GM10847 (cell line): ENCODE measurements around the gene PMIS2.

ENCODE experiments used
- POLR2A ChIP-seq: IDR thresholded peaks from 2 replicates; pipeline ENCODE4 v1.6.1; 2011; ENCODE audit not compliant: insufficient read length; ENCODE audit errors: extremely low read depth

Gene PMIS2

DNA sequence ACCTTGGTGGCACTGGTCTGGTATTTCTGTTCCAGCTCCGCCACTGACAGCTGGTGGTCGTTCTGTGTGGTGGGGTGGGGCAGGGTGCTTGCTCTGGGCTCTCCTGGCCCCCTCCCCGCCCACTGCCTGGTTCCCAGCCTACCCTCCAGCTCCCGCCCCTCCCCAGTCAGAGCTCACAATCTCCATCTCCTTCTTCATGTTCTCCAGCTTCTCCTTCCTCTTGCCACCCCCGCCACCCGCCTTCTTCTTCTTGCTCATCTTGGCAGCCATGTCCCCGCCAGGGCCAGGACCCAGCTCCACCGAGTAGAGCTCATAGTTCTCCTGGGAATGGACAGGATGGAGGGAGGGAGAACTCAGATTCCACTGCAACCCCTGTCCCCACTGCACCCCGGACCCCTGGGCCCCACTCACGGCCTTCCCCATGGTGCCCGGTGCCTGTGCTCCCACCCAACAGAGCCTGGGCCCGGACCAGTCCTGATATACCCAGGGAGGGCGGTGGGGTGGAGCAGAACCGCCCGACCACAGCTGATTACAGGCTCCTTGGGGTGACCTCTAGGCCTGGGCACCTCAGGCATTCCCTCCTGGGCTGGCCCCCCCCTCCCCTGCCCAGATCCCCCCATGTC is 22.7 kb upstream of the PMIS2 start, which contains the start of gene ATP4A:
ATP4A (minus strand) TSS at position 452 of the 623 bp plus-strand sequence; CDS start at position 423, 29 bp downstream.
- TF ChIP-seq POLR2A: no peak

DNA sequence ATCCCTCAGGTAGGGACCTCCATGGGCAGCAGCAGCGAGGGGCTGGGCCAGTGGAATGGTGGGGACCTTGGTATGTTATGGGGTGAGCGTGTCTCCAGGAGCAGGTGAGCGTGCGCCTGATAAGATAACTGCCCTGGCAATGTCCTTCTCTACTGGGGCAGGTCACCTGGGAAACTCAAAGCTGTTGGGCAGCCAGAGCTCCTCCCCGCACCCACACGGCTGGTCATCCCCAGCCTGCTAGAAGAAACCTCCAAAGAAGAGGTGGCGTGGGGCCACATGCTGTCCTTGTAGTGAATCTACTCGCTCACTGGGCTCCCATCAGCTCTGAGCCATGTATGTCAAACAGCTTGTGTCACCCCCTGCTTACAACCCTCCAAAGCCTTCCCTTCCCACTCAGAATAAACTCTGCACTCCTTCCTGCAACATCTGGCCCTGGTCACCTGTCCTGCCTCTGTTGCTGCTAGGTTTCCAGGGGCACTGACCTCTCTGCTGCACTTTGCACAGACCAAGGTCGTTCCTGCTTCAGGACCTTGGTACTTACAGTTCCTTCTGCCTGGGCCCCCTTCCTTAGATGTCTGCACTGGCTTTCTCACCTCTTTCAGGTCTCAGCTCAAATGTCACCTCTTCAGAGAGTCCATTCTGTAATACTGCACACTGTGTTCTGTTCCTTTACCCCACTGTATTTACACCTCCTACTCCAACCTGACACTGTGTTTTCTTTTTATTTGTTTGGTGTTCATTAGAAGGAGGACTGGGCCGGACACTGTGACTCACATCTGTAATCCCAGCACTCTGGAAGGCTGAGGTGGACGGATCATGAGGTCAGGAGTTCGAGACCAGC is 20.7 kb upstream of the PMIS2 start:
- no peak for TF ChIP-seq POLR2A

DNA sequence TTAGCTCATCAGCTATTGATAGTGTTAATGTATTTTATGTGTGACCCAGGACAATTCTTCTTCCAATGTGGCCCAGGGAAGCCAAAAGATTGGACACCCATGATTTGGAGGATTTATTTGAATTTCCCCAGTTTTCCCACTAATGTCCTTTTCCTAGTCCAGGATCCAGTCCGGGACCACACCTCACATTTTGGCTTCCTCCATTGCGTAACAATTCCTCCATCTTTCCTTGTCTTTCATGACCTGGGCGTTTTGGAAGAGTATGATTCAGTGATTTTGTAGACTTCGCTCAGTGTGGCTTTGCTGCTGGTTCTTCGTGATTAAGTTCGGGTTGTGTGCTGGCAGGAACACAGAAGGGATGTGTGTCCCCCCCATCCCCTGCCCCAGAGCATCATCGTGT is 19.2 kb upstream of the PMIS2 start:
- no peak for TF ChIP-seq POLR2A

DNA sequence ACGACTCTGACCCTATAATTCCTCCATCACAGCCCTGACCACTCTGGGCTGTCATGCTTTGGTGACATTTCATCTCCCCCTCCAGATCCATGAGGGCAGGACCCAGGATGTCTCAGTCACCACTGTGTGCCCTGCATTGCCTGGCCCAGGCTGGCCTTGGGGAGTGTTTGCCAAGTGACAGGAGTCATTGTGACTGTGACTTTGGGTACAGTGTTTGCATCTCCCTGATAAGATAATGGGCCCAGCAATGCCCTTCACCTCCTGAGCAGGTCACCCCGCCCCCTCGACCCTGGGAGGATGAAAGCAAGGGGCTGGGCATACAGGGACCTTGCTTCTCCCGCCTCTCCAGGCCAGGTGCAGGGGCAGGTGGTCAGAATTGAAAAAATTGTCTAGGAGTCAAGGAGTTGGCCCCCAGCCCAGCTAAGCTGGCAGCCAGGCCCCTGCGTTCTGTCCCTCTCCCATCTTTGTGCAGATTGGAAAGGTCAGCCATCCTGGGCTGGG is 16.6 kb upstream of the PMIS2 start:
- no peak for TF ChIP-seq POLR2A

DNA sequence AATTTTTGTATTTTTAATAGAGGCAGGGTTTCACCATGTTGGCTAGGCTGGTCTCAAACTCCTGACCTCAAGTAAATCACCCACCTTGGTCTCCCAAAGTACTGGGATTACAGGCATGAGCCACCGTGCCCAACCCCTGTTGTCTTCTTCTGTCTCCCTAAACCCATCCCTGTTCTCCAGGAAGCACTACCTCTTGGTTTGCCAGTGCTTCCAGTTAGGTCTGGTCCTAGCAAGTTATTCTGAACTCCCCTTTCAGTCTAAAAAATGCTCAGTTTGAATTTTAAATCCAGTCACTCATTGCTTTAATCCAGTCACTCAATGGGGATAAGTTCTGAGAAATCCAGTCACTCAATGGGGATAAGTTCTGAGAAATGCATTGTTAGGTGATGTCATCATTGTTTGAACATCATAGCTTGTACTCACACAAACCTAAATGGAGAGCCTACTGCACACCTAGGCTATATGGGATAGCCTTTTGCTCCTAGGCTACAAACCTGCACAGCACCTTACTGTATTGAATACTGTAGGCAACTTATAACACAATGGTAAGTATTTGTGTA is 14.5 kb upstream of the PMIS2 start:
- TF ChIP-seq POLR2A: no peak

DNA sequence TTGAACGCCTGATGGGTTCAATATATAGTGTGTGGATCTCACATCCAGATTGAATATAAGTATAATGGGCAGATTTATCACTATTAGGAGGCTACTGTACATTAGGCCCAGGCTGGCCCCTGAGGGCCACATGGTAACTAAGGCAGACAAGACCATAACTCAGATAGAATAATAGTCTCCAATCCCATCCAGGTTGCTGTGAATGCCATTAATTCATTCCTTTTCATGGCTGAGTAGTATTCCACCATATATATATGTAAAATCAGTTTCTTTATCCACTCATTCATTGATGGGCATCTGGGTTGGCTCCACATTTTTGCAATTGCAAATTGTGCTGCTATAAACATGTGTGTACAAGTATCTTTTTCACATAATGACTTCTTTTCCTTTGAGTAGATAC is 8.1 kb upstream of the PMIS2 start:
- no peak for TF ChIP-seq POLR2A

DNA sequence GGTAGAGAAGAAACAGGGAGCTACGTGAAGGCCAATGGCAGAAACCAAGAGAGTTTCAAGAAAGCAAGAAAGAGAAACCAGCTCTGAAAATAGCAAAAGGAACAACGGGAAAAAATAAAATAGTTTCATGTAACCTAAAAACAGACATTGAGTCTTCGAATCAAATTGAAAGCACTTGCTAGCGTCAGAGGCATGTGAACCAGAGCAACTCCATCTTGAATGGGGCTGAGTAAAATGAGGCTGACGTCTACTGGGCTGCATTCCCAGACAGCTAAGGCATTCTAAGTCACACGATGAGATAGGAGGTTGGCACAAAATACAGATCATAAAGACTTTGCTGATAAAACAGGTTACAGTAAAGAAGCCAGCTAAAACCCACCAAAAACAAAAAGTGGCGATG is 7.3 kb upstream of the PMIS2 start:
- no peak for TF ChIP-seq POLR2A

DNA sequence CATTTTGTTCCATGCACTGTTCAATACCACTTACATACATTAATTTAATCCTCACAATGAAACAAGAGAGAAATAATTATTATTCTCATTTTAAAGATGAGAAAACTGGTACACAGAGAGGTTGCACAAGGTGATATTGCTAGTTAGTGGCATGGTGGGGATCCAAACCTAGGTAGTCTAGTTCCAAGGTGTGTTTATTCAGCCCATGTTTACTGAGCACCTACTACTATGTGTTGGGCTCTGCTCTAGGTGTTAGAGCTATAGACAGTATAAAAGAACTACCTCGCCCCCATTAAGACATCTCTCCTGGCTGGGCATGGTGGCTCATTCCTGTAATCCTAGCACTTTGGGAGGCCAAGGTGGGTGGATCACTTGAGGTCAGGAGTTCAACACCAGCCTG is 3.2 kb upstream of the PMIS2 start:
- no peak for TF ChIP-seq POLR2A

DNA sequence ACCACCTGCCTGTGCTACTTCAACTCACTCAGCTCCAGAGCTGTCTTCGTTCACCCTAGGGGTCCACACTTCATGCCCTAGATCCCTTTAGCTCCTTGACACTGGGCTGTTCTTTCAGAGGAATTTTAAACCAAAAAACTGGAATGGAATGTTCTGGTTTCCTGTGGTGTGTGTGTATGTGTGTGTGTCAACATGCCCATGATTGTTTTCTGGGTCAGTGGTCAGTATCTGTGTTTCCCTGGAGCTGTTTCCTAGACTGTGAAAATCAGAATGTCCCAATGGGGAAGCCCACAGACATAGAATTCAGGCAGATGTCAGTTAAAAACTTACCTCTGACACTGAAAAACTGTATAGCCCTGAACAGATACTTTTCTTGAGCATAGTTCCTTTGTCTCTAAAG is 1.3 kb downstream of the PMIS2 start:
- no peak for TF ChIP-seq POLR2A

DNA sequence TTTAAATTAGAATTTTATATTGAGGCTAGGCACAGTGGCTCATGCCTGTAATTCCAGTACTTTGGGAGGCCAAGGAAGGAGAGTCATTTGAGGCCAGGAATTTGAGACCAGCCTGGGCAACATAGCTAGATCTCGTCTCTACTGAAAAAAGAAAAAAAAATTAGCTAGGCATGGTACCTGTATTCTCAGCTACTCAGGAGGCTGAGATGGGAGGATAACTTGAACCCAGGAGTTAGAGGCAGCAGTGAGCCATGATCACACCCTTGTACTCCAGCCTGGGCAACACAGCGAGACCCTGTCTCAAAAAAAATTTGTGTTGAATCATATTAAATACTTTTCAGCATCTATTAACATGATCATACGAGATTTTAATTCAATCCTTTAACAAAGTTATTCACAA is 4.9 kb downstream of the PMIS2 start:
- TF ChIP-seq POLR2A: no peak

DNA sequence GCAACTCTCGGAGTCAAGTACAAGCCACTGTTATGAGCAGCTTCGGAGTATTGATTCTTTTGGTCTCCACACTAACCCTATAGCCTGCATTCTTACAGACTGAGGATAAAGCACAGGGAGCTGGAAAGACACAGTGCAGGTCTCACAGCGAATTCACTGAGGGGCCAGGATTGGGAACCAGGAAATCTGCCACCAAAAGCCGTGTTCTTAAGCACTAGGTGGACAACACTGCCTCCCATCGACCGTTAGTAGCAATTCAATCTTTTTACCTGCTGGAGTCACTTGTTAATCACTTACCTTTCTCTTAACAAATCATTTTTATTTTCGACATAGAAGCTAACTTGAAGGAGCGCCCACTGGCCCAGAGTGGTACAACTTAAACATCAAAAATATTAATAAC is 6.3 kb downstream of the PMIS2 start:
- TF ChIP-seq POLR2A: no peak

DNA sequence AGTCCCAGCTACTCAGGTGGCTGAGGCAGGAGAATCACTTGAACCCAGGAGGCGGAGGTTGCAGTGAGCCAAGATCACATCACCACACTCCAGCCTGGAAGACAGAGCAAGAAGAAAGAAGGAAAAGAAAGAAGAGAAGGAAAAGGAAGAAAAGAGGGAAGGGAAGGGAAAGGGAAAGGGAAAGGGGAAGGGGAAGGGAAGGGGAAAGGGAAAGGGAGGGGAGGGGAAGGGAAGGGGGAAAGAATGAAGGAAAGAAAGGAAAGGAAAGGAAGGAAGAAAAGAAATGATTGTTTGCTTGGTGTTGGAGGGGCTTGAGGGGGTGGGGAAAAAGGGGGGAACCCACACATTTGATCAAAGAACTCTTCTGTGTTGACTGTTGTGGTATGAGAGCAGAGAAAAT is 10.0 kb downstream of the PMIS2 start:
- no peak for TF ChIP-seq POLR2A

DNA sequence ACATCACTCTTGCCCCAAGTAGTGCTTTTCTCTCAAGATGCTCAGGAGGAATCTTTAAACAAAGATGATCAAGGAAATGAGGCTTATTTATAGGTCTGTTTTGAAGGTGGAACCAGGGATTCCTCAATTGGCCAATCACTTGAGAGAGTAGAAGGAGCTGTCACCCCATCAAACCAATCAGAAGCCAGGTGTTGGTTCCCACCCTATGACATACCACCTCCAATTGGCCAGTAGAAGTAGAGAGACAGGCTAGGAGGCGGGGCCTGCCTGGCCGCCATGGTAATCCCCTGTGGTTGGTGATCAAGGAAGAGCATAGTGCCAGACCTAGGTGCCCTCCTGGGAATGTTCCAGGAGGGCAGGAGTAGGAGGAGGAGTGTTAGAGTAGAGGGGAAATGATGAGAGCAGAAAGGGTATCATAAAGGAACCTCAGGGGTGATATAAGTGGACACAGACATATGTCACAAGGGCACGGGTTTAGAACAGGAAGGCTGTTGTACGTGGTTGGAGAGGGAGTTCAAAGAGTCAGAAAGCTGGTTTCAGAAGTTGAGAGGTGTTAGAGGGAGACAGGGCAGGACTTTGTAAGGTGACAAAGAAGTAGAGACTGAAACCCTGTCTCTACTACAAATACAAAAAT is 10.5 kb downstream of the PMIS2 start:
- TF ChIP-seq POLR2A: no peak

DNA sequence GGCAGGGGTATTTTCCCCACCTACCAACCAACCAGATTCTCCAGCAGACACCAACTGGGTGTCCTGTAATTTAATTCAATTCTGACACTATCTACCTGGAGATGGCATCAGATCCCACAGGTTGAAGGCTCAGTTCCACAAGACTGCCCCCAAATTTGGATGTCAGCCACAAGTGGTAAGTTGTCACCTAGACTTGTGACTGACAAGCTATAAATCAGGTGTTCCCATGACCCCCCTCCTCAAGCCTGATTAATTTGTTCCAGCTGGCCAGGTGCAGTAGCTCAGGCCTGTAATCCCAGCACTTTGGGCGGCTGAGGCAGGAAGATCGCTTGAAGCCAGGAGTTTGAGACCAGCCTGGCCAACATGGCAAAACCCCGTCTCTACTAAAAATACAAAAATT is 16.0 kb downstream of the PMIS2 start:
- TF ChIP-seq POLR2A: no peak

DNA sequence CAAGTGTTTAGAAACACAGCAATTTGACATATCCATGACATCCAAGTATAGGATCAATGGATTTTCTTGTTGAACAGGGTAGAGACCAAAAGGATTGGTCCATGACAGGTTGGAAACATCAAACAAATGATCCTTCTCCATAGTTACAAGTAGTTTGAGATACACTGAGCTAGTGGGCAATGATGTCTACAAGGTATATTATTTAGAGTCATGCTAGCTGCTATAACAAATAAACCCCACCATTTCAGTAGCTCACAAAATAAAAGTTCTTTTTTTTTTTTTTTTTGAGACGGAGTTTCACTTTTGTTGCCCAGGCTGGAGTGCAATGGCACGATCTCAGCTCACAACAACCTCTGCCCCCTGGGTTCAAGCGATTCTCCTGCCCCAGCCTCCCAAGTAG is 21.7 kb downstream of the PMIS2 start:
- TF ChIP-seq POLR2A: no peak

DNA sequence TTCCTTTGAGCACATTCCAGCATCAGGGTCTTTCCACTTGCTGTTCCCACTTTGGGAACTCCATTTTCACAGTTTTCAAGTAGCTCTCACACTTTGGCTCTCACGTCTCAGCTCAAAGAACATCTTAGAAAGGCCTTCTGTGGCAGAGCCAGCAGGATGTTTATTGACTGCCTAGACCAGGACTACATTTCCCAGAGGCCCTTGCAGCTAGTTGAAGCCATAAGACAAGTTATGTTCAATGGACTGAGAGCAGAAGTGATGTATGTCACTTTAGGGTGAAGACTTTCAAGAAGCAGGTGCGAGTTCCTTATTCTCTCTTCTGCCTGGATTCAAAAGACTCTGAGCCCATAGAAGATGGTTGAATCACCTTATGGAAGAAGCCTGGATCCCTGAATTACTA is 22.3 kb downstream of the PMIS2 start:
- TF ChIP-seq POLR2A: no peak
